Neural crest cell (in vitro differentiated cells): ENCODE data around the gene TEX101. TPM values are rescaled to one million over a fixed set of nuclear protein-coding genes. Genes with fewer than 3 reads are reported as not detected.

Experiments
- DNase-seq: peaks from one replicate; pipeline ENCODE4 v3.0.0; 2021; ENCODE audit warnings: low read depth, mixed read lengths, low spot score
- H3K27ac Mint-ChIP-seq: one replicate; pipeline ENCODE4 v1.8.0; 2021; ENCODE audit warnings: mild to moderate bottlenecking, mixed read lengths; ENCODE audit not compliant: unreplicated experiment
- H3K27me3 Mint-ChIP-seq: 2 replicates; pipeline ENCODE4 v1.8.0; 2021; ENCODE audit warnings: low read depth, mild to moderate bottlenecking, mixed read lengths
- H3K36me3 Mint-ChIP-seq: 2 replicates; pipeline ENCODE4 v1.8.0; 2021; ENCODE audit warnings: low read depth, mild to moderate bottlenecking, mixed read lengths
- H3K4me1 Mint-ChIP-seq: 2 replicates; pipeline ENCODE4 v1.8.0; 2021; ENCODE audit warnings: mixed read lengths
- H3K4me3 Mint-ChIP-seq: one replicate; pipeline ENCODE4 v1.8.0; 2021; ENCODE audit warnings: mild to moderate bottlenecking, mixed read lengths
- H3K9me3 Mint-ChIP-seq: 2 replicates; pipeline ENCODE4 v1.8.0; 2021; ENCODE audit warnings: mixed read lengths
- CTCF ChIP-seq: fragments of 200-600 bp; sonication (generic); conservative IDR thresholded peaks from 2 replicates; pipeline ENCODE4 v1.5.0; 2021; ENCODE audit warnings: antibody characterized with exemption, mild to moderate bottlenecking
- total RNA-seq: library from RNA; stranded (reverse); gene quantifications from 2 replicates; pipeline ENCODE4 v1.2.1, GENCODE V29; 2021

The TEX101 gene
- total RNA-seq, 1 donor from 2014 or later: not detected

- no peak for TF ChIP-seq CTCF
- peak overlapping the region; percentile 17 for H3K4me3 Mint-ChIP-seq
- H3K27ac Mint-ChIP-seq: no peak overlapping the region
- H3K27me3 Mint-ChIP-seq: peaks cover 24% of the 10 kb centered on the region
- DNase-seq: no peak
- H3K9me3 Mint-ChIP-seq: no peaks in the 10 kb centered on the region
- H3K4me1 Mint-ChIP-seq: peaks cover 23% of the 10 kb centered on the region
- no peaks in the 10 kb centered on the region for H3K36me3 Mint-ChIP-seq
Measured at GRCh38 chr19:43467730-43468129, 53.0 kb downstream of the TEX101 start.

Other genes starting within 250 kb of the TEX101 start
- not detected in 2 replicates for gene PSG5, start 228.4 kb upstream of the TEX101 start, total RNA-seq
- not detected in 2 replicates for gene PSG4, start 209.3 kb upstream of the TEX101 start, total RNA-seq
- not detected in 2 replicates for gene PSG9, start 145.4 kb upstream of the TEX101 start, total RNA-seq
- gene CD177, start 61.2 kb upstream of the TEX101 start, total RNA-seq: not detected in 2 replicates
- 0.50 and 0.89 TPM in 2 replicates for gene LYPD3, start 50.7 kb downstream of the TEX101 start, total RNA-seq
- 13.3 and 14.3 TPM in 2 replicates for gene PHLDB3, start 89.9 kb downstream of the TEX101 start, total RNA-seq
- gene ETHE1, start 112.3 kb downstream of the TEX101 start, total RNA-seq: 23.7 and 25.0 TPM in 2 replicates
- 0.57 and 0.72 TPM in 2 replicates for gene ZNF575, start 118.3 kb downstream of the TEX101 start, total RNA-seq
- 79.4 and 82.0 TPM in 2 replicates for gene XRCC1, start 160.6 kb downstream of the TEX101 start, total RNA-seq
- 9.5 and 11.7 TPM in 2 replicates for gene PINLYP, start 160.9 kb downstream of the TEX101 start, total RNA-seq
- 52.9 and 53.5 TPM in 2 replicates for gene IRGQ, start 181.2 kb downstream of the TEX101 start, total RNA-seq
- 18.3 and 19.7 TPM in 2 replicates for gene ZNF576, start 181.7 kb downstream of the TEX101 start, total RNA-seq
- gene SRRM5, start 197.2 kb downstream of the TEX101 start, total RNA-seq: 0.41 and 0.51 TPM in 2 replicates
- gene ZNF428, start 204.7 kb downstream of the TEX101 start, total RNA-seq: 114 and 117 TPM in 2 replicates
- 74.4 and 78.5 TPM in 2 replicates for gene CADM4, start 225.0 kb downstream of the TEX101 start, total RNA-seq